Raji (cell line): Measurements from ENCODE around the gene ERBB4.

Source experiments
- POLR2A ChIP-seq: IDR thresholded peaks from 2 replicates; pipeline ENCODE4 v1.6.1; 2011; ENCODE audit warnings: low read depth, low read length, control low read depth; ENCODE audit not compliant: insufficient read depth

ERBB4 gene

GRCh38 chr2:211494085-211494484, 1044.5 kb downstream of the ERBB4 start:
- no peak for TF ChIP-seq POLR2A

DNA sequence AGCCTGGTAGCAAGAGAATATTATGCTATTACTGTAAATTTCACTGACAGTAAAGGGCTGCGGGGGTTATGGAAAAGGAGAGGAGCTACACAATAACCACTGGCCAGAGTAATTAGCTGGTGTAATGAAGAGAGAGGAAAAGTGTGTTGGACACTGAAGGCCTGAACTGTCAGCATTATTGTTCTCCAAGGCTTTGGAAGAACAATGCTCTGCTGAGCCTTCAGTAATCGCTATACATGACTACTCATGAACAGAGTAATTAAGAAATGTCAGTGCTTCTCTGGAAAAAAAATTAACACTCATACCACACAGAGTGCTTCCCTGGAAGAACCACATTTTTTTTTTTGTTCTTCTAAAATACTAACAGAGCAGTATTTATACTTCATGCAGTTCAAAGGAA, 1050.9 kb downstream of the ERBB4 start:
- TF ChIP-seq POLR2A: no peak

DNA sequence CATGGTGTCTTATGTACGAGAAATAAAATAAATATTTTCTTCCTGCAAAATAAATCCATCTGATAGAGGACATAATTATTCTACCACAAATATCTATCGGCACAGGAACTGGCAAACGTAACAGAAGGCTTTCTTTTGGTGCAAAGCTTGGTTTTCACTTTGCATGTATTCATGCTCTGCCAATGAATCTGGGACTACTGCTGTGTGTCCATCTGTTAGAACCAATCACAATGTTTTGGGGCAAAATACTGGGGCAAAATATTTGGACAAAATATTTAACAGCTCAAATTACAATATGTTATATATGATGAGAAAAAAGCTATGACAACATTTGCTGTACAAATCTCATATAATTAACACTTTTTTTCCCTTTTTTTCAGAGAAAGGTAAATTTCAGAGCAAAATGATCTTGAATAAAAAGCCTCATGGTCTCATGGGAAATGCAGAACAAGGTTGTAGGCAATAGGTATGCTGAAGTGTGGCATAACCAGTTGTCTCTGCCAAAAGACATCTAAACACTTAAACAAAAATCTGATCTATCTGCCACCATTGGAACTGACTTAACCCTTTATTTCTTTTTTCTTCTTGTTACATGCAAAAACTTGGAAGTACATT, 1059.0 kb downstream of the ERBB4 start:
- no peak for TF ChIP-seq POLR2A

DNA sequence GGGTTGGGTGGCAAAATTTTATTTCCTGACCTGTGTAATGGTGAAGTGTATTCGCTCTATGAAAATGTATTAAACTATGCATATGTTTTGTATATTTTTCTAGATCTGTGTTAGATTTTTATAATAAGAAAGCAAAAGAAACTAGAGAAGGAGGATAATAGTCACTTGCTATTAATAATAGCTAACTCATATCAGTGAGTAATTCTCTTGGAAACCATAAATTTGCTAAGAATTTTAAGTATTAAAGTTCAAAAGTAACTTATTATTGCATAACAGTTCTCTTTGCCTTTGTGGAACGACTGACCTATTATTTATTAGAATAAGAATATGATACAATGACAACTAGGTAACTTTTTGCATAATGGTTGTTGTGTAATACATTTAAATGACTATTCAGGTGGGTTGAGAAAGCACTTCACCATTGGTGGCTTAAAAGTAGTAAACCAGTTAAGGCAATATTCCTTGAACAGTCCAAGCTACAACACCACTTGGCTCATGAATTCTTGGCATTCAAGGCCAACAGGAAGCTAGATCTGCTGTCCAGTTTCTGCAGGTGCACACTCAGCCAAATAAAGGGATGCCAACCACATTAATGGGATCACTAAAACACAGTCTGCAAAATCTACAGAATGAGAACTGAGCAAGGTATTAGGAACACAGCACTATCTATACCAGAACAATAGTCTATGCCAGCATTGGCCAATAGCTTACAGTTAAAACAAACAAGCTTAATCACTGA, 1060.9 kb downstream of the ERBB4 start:
- no peak for TF ChIP-seq POLR2A

DNA sequence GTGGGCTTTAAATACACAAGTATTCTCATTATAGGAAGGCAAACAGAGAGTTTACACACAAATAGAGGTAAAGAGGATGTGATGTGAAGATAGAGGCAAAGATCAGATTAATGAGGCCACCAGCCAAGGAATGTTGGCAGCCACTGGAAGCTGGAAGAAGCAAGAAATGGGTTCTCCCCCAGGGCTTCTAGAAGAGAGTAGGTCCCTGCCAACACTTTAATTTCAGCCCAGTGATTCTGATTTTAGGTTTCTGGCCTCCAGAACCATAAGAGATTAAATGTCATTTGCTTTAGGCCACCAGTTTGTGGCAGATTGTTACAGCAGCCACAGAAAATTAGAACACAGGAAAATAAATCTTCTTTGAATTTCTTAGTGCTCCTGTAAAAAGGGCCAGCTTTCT, 1065.5 kb downstream of the ERBB4 start:
- TF ChIP-seq POLR2A: no peak

DNA sequence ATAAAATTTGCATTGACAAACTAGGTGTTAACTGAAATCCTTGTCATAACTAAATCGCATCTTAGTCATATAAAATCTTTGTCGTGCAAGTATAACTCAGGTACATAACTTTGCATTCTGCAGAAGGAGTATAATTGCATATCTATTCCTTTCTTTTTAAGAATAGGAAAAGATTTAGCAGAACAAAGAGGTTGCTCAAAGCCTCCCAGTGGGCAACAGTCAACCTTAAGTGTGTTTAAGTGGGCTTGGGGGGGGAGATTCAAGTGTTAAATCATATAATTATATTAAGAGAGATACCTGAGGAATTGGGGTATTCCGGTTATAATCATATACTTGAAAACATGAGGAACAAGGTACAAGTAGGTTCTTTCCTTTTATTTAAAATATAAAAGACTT, 1068.9 kb downstream of the ERBB4 start:
- no peak for TF ChIP-seq POLR2A

- TF ChIP-seq POLR2A: no peak
Observed at GRCh38 chr2:211468877-211469663, 1069.5 kb downstream of the ERBB4 start.

DNA sequence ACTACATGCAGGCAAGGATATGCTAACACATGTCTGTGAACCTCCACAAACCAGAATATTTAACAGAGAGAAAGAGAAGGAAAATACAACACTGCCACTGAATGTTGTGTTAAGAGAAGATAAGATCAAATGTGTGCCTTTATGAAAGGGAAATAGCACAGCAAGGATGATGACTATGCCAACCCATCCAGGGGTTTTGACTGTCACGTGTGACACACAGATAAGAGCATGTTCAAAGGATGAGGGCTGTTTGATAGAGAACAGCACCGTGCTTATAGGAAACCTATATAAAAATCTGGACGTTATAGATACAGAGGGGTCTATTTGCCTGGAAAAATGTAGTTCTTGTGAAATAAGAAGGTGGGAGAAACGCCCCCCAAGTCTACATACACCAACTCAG, 1070.4 kb downstream of the ERBB4 start:
- no peak for TF ChIP-seq POLR2A

DNA sequence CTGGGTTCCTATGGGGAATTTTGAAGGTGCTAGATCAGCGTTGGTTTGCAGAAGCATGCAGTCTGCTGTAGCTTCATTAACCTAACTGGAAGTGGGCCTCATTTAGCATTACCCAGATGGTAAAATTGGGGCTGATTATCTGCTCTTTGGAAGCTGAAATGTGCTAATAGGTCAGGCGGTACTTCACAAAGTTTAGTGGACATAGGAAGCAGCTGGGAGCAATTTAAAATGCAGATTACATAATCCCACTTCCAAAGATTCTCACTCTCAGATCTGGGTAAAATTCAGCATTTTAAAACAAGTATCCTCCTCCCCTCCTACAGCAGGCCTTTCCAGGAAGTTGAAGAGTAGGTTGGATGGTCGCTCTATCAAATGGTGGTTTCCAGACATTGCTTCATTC, 1075.2 kb downstream of the ERBB4 start:
- no peak for TF ChIP-seq POLR2A

GRCh38 chr2:211458974-211459373, 1079.6 kb downstream of the ERBB4 start:
- TF ChIP-seq POLR2A: no peak

DNA sequence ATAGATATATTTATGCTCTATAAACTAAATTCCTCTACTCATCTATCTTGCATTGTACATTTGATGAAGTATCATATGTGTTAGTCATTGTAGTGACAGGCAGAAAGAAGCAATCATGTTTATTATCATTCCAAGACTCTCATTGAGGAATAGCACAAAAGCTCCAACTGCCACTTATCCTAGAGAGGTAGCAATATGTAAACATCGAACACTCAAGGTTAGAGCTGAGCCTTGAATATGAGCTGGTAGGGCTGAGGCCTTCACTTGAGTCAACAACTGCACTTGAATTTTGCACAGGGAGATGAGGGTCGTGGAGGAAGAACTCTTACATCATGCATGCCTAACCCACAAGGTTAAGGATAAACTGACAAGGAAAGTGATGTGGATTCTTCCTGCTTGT, 1081.3 kb downstream of the ERBB4 start:
- TF ChIP-seq POLR2A: no peak

DNA sequence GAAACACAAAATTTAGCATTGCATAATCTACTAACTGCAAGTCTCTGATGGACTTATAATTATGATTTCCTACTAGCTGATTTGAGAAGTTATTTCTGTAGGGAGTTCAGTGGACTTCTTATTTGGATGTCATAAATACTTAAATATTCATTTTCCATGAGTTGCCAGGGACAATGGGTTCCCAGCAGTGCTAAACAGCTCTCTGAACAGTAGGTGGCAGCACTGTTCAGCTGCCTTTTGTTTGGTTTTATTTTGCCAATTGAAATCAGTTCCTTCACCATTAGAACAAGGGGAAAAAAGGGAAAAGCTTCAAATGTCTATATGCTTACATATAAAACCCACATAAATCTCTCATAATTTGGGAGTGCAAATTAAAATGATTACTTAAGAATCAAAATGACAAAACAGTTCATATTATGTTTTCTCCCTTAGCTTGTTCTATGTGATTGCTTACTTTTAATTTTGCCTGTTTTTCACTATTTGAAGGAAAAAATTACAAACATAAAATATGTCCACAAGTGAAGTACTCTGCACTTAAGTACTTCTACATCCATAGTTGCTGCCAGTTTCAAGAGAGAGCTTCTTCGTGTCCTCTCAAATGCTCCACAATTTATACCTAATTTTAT, 1083.3 kb downstream of the ERBB4 start:
- no peak for TF ChIP-seq POLR2A

DNA sequence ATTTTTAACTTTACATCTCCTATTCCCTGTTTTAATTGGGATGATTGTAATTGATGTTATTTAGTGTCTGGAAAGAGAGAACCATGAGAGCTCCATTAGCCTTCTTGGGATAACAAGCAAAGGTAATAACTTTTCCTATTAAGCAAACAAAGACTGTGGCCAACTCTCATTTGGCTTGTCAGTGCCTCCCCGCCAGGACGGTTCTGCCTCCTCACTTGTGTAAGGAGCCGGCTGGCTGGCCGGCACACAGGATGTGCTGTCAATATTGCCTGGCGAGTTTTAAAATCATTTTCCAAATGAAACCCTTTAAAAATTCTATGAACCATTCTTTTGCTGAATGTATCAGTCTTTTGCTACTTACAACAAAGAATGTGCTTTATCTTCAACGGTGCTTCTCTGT, 1083.9 kb downstream of the ERBB4 start:
- no peak for TF ChIP-seq POLR2A

GRCh38 chr2:211453311-211453887, 1085.2 kb downstream of the ERBB4 start:
- TF ChIP-seq POLR2A: no peak

- no peak for TF ChIP-seq POLR2A
Observed at GRCh38 chr2:211451642-211452041, 1087.0 kb downstream of the ERBB4 start.
